HUES48 (cell line): Measurements from ENCODE around the gene DDX25.

Experiments
- H3K27ac ChIP-seq: one replicate; pipeline ENCODE4 v1.7.0; 2013; ENCODE audit warnings: low read depth, low read length, inconsistent platforms
- H3K27me3 ChIP-seq: 2 replicates; pipeline ENCODE4 v1.6.1; 2013; ENCODE audit warnings: mild to moderate bottlenecking, low read length; ENCODE audit not compliant: control insufficient read depth, insufficient read depth
- H3K36me3 ChIP-seq: 2 replicates; pipeline ENCODE4 v1.6.1; 2013; ENCODE audit warnings: low read length; ENCODE audit not compliant: control insufficient read depth, insufficient read depth
- H3K4me1 ChIP-seq: 2 replicates; pipeline ENCODE4 v1.6.1; 2013; ENCODE audit warnings: mild to moderate bottlenecking, low read length; ENCODE audit not compliant: control insufficient read depth, insufficient read depth
- H3K4me3 ChIP-seq: 2 replicates; pipeline ENCODE4 v1.5.1; 2013; ENCODE audit warnings: mild to moderate bottlenecking, low read depth, low read length
- H3K9ac ChIP-seq: 2 replicates; pipeline ENCODE4 v1.6.1; 2013; ENCODE audit warnings: mild to moderate bottlenecking, low read depth, low read length, moderate library complexity
- H3K9me3 ChIP-seq: 2 replicates; pipeline ENCODE4 v1.6.1; 2013; ENCODE audit warnings: low read length; ENCODE audit not compliant: control insufficient read depth, insufficient read depth

Gene DDX25

DNA sequence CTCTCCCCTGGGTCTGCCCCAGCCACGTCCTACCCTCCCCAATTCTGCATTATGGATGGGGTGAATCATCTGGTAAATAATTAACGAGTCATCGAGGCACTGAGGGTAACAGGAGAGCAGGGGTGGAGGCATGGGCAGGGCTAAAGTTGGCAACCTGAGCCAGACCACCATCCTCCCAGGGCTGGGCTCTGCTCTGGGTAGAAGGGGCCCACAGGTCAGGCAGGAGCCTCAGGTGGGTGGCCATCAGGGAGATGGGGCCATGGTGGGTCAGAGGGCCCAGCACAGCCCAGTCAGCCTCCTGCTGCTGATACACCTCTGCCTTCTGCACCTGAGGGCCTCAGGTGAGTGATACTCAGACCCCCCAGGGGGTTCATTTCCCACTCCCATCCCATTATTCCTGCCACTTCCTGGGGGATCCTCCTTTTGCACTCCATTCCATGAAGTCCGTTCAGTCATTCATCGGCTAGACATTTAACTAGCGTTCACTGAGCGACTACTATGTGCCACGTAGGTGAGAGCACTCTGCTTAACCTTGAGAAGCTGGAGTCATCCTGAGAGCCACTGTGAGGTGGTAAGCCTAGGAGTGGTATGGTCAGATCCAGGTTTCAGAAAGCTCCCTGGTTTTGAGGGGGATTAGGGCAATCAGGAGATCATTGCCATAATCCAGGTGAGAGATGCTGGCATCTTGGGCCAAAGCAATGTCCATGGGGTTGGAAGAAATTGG is 41.7 kb downstream of the DDX25 start, which contains the start of gene VSIG10L2:
Gene VSIG10L2, plus strand, starts transcription at position 248 of the 724 bp plus-strand sequence. Its CDS starts 12 bp downstream, at position 260.
- Histone ChIP-seq H3K4me3 (no peak within 1 kb of the TSS), H3K36me3 (no peaks in the 10 kb centered on the region), H3K9me3 (no peaks in the 10 kb centered on the region), H3K9ac (no peak within 1 kb of the TSS), H3K4me1 (peaks cover 10% of the 10 kb centered on the region), H3K27me3 (no peaks in the 10 kb centered on the region), H3K27ac (no peak within 1 kb of the TSS)

- Histone ChIP-seq H3K9ac (no peak overlapping the region), H3K36me3 (no peaks in the 10 kb centered on the region), H3K9me3 (no peaks in the 10 kb centered on the region), H3K27ac (no peak overlapping the region), H3K4me3 (no peak overlapping the region), H3K27me3 (no peaks in the 10 kb centered on the region), H3K4me1 (peaks cover under 1% of the 10 kb centered on the region)
Measured at GRCh38 chr11:125946712-125947418, 42.6 kb downstream of the DDX25 start.

DNA sequence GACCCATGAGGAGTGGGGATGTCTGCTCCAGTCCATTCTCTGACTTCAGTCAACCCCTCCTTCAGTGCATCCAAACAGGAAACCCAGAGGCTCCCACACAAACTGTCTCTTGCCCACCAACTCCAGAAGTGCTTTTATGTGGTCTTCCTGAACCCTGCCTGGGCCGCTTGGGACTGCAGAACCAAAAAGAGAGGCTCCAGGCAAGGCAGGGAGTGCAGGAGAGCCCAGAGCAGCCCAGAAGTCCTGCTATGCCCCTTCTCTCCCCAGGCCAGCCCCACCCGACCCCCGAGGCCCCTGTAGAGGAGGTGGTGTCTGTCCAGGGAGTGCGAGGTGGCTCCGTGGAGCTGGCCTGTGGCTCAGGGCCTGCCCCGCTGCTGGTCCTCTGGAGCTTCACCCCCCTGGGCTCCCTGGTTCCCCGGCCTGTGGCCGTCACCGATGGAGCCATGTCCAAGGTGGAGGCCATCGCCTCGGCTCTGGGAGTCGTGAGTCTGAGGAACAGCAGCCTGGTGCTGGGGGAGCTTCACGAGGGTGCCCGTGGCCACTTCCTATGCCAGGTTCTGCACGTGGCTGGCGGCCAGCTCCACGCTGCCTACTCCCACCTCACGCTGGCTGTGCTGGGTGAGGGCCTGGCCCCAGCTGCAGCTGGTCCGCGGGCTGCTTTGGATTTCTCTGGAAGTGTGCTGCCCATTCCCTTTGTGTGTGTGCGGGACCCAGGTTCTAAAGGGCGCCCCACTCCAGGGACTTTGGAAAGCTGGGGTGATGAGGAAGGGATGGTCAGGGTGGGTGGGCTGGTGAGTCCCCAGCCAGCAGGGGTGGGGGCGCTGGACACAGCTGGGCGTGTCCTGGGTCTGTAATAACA is 43.3 kb downstream of the DDX25 start:
- no peaks in the 10 kb centered on the region for H3K36me3 ChIP-seq
- H3K27ac ChIP-seq, result no peak overlapping the region
- no peaks in the 10 kb centered on the region for H3K4me1 ChIP-seq
- H3K9ac ChIP-seq, result no peak overlapping the region
- H3K4me3 ChIP-seq, result no peak overlapping the region
- H3K27me3 ChIP-seq, result no peaks in the 10 kb centered on the region
- H3K9me3 ChIP-seq, result no peaks in the 10 kb centered on the region

- Histone ChIP-seq H3K27ac (no peak overlapping the region), H3K9me3 (no peaks in the 10 kb centered on the region), H3K36me3 (no peaks in the 10 kb centered on the region), H3K4me3 (no peak overlapping the region), H3K4me1 (no peaks in the 10 kb centered on the region), H3K9ac (no peak overlapping the region), H3K27me3 (no peaks in the 10 kb centered on the region)
Measured at GRCh38 chr11:125948278-125949051, 44.2 kb downstream of the DDX25 start.

DNA sequence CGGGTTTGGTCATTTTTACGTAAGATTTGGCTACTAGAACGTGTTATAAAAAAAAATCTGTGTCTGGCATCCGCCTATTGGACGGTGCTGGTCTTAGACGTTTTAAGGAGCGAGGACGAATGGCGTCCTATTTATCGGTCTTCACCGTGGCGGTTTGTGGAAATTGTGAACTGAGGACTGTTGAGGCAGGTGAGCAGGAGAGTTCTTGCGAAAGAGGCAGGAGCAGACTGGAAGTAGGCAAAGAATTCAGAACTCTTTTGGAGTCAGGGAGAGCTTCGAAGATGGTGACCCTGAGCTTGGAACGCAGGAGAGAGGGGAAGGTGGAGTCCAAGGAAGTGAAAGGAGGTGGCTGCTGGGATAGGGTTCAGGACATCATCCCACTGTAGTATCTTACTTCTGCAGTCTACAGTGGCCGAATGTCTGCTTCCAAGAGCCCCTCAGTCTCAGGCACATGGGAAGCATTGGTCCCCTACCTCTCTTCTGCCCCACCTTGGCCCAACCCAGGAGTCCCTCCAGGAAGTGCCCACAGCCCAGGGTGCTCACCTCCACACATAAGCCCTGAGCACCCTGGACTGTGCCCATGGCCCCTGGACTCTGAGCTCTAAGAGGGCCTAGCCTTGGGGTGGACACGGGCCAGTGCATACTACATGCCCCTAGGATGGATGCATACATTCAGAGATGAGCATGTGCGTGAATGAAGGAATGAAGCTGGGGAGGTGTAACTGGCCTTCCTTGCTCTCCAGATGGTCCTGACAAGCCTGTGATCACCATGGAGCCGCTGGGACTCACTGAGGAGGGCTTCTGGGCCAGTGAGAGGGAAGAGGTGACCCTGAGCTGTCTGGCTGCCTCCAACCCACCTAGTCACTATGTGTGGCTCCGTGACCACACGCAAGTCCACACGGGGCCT is 45.2 kb downstream of the DDX25 start:
- Histone ChIP-seq H3K9ac (no peak overlapping the region), H3K4me1 (no peaks in the 10 kb centered on the region), H3K9me3 (no peaks in the 10 kb centered on the region), H3K27ac (no peak overlapping the region), H3K27me3 (no peaks in the 10 kb centered on the region), H3K4me3 (no peak overlapping the region), H3K36me3 (no peaks in the 10 kb centered on the region)

- Histone ChIP-seq H3K9ac (no peak overlapping the region), H3K9me3 (no peaks in the 10 kb centered on the region), H3K27me3 (no peaks in the 10 kb centered on the region), H3K4me3 (no peak overlapping the region), H3K4me1 (no peaks in the 10 kb centered on the region), H3K36me3 (no peaks in the 10 kb centered on the region), H3K27ac (no peak overlapping the region)
Measured at GRCh38 chr11:125950178-125950490, 45.8 kb downstream of the DDX25 start.

DNA sequence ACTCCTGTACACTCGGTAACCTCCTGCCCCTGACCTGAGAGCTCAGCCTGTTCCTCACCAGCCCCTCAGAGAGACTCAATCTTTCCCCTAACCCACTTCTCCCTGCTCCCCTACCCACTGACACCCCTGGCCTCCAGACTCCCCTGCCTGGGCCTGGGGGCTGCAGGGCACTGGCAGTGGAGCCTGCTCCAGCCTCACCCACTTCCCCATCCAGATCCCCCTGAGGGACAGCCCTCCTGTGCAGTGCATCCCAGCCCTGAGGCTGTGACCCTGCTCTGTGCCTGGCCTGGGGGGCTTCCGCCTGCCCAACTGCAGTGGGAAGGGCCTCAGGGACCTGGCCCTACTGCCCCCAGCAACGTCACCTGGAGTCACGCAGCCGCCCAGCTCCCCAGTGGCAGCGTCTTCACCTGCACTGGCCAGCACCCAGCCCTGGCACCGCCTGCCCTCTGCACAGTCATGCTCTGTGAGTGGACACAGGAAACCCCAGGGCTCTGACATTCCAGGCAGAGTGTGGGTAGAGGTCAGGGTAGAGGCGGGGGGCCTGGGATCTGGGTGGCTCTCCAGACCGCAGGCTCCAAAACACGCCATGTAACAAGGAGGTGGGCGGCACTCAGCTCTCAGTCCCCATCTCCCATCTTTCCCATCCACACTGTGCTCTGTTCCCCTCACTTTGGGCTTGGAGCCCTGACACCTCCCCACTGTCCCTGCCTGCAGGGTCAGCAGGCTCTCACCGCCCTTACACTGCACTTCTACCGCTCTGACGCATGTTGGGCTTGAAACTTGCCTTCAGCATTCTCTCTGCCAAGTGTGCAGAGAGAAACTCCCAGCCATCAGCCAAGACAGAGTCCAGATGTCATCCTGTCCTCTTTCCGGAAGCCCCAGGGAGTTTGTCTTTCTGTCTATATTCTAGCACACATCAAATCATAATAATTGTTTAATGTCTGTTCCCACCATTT is 46.7 kb downstream of the DDX25 start:
- no peak overlapping the region for H3K27ac ChIP-seq
- H3K9ac ChIP-seq, result no peak overlapping the region

DNA sequence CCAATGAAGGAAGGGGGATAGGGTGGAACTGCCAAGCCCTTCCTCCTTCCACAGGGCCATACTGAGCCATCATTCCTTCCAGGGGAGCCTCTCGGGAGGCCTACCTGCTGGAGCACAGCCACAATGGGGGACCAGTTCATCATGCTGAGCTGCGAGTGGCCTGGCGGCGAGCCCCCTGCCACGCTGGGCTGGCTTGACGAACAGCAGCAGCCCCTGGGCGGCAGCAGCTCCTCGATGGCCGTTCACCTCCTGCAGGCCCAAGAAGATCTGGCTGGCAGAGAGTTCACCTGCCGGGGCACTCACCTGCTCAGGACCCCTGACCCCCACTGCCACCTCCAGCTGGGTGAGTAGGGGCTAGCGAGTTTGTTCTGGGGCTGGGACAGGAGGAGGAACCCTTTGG is 47.4 kb downstream of the DDX25 start:
- H3K4me3 ChIP-seq, result no peak overlapping the region
- peaks cover 7% of the 10 kb centered on the region; the same call in 1 of the 2 replicates for H3K36me3 ChIP-seq
- no peaks in the 10 kb centered on the region for H3K4me1 ChIP-seq
- no peak overlapping the region for H3K9ac ChIP-seq
- H3K9me3 ChIP-seq, result no peaks in the 10 kb centered on the region
- no peak overlapping the region for H3K27ac ChIP-seq
- no peaks in the 10 kb centered on the region for H3K27me3 ChIP-seq

More for the DNA sequence above, 46.7 kb downstream of the DDX25 start:
- no peaks in the 10 kb centered on the region for H3K9me3 ChIP-seq
- H3K27me3 ChIP-seq, result no peaks in the 10 kb centered on the region
- no peak overlapping the region for H3K4me3 ChIP-seq
- H3K36me3 ChIP-seq, result peaks cover 3% of the 10 kb centered on the region; the same call in 1 of the 2 replicates
- H3K4me1 ChIP-seq, result no peaks in the 10 kb centered on the region

DNA sequence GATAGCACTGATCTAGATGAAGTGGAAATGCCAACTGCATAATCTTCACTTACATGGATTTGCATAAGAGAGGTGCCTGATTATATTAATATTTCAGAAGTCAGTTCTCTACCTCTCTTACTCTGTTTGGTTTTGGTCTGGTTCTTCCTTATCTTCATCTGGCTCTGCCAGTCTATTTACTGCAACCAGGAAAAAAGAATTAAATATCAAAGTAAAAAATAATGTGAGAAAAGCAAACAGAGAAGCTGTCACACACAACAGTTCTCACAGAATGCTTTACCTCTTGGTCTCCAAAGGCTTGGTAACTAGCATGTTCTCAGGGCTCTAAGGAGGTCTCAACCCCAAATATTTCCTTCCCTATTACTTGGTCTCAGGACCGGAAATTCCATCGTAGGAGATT is 48.3 kb downstream of the DDX25 start:
- H3K9me3 ChIP-seq, result no peaks in the 10 kb centered on the region
- no peaks in the 10 kb centered on the region for H3K27me3 ChIP-seq
- H3K36me3 ChIP-seq, result peaks cover 7% of the 10 kb centered on the region; the same call in 1 of the 2 replicates
- H3K4me3 ChIP-seq, result no peak overlapping the region
- H3K4me1 ChIP-seq, result no peaks in the 10 kb centered on the region
- H3K27ac ChIP-seq, result no peak overlapping the region
- H3K9ac ChIP-seq, result no peak overlapping the region
